SK-MEL-5 (cell line): ENCODE results near the gene CORO1C. TPM values are rescaled to one million over a fixed set of nuclear protein-coding genes. Genes with fewer than 3 reads are reported as not detected.
A peak's percentile ranks its signal among the peaks of the same experiment; 100 is the strongest.
"Not testable (repeated sequence)": the region's sequence is repeated elsewhere in the genome, so short reads cannot be mapped to it uniquely, and the experiment has no call there.

Experiments used
- DNase-seq: peaks from one replicate; pipeline ENCODE4 v3.0.0-alpha.2; 2016; ENCODE audit warnings: low read depth, low spot score
- in situ Hi-C: cut with HindIII; loops from 2 replicates; pipeline ENCODE4 v1.10.0; 2016; ENCODE audit warnings: low sequenced_read_pairs, high pct_unique_total_duplicates, low pct_unique_long_range_greater_than_20kb
- total RNA-seq: library from RNA; depleted of rRNA; stranded (reverse); fragments of >200 nt; shearing (Covaris generic); gene quantifications from 2 replicates; pipeline ENCODE4 v1.2.3, GENCODE V29; 2014

Gene CORO1C
- total RNA-seq, 1 experiment from 2014 or later = 156 TPM

DNA sequence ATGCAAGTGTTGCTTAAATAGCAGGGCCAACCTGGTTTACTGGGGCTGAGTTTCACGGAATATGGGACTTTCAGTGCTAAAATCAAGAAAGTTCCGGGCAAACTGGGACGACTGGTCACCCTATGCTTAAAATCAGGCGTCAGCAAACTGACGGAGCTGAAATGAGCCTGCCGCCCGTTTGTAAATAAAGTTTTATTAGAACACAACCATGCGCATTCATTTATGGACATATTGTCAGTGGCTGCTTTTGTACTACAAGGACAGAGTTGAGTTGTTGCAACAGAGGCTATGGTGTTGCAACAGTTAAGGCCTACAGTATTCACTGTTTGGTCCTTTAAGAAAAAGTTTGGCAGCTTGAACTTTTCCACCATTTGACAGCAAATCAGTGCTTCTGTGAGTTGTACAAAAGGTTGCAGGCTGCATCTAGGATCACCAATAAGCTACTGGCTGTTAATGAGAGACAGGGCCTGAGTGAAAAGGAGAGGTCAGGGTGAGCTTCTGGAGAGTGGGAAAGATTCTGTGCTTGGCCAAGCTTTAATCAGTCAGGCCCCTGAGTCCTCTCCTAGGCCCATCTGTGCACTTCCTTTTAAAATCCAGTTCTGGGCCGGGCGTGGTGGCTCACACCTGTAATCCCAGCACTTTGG, 111.0 kb downstream of the CORO1C start:
- in situ Hi-C loops = no loop called here
- DNase-seq = no peak

- in situ Hi-C loops = no loop called here
- DNase-seq = no peak
Measured at GRCh38 chr12:108619369-108620160, 111.8 kb downstream of the CORO1C start.

- in situ Hi-C loops, DNase-seq: not testable (repeated sequence)
Measured at GRCh38 chr12:108618953-108619274, 112.4 kb downstream of the CORO1C start.

DNA sequence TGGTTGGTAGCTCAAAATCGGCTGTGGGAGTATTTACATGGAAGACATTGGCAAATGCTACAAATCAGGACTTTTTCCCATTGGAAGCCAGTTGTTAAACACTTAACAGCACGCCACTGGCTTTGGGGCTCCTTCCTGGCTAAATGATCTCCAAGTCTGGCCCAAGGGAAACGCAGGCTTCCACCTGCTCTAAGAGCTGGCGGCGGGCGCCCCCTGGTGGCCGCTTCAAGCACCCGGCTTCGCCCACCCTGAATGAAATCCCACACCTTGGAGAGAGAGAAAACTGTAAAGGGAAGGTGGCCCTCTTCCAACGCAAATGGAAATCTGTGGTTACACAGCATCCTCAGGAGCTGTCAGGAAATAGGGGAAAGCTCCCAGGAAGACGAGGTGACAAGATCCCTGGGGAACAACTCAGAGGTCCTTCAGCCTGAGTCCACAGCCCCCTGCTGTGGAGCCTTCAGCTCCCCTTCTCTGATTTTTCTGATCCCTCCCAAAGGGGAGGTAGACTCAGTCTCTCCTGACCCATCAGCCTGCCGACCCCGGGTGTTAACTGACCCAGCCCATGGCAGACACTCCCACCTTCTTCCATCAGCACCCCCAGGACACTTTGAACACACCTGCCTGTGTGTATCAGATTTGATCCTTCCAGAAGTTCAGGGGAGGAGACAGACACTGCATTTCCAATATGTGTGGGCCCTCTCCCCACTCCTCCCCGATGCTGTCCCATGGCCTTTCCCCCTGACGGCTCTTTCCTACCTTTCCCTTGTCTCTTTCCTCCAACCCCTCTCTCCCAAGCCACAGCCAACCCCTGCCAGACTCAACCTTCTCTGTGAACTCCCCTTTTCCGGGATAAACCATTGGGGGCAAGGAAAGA, 113.0 kb downstream of the CORO1C start:
- in situ Hi-C loops = no loop called here
- peak; percentile 78 for DNase-seq

- in situ Hi-C loops = no loop called here
Measured at GRCh38 chr12:108616941-108617858, 114.1 kb downstream of the CORO1C start.

DNA sequence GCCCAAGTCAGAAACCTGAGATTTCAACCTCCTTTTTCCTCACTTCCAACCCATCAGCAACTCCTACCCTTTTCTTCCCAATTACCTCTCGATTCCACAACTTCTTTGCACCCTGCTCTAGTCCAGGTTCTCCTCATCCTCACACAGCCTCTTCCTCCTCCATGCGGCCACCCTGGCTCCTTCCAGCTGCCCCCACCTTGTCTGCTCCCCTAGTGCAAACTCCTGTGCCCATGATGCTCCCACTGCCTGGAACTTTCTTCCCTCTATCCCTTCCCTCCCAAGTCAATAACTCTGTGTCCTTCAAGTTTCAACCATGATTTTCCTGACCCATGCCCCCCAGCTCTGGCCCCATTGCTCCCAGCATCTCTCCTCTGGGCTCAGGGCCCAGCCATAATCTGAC, 115.0 kb downstream of the CORO1C start:
- in situ Hi-C loops = no loop called here
- DNase-seq = no peak

More at GRCh38 chr12:108616941-108617858, 114.1 kb downstream of the CORO1C start:
- DNase-seq = no peak

DNA sequence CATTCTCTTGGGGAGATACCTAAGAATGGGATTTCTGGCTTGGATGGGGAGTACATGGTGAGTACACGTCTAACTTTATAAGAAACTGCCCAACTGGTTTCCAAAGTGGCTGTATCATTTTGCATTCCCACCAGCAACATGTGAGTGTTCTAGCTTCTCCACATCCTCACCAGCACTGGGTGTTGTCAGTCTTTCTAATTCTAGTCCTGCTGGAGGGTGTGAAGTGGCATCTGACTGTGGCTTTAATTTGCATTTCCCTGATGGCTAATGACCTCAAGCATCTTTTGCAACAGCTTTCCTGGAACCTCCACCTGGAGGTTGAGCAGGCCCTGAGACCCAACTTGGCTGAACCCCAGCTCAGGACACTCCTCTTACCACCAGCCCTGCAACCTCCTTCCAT, 115.4 kb downstream of the CORO1C start:
- in situ Hi-C loops = no loop called here
- DNase-seq = no peak

DNA sequence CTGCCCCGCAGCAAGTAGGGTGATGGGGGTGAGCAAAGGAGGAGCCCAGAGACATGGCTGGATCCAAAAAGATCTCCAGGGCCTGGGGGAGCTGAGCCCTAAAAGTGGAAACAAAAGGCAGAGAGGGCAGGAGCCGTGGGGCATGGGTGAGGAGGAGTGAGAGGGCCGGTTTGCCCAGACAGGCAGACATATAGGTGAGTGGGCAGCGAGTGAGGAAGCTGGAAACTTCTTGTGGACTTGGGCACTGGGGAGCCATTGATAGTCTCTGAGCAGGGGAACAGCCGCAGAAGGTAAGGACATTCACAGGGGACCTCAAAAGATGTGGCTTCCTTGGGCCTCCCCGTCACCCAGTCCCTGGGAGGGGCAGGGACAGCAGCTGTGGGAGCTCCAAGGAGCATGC, 116.7 kb downstream of the CORO1C start:
- no peak for DNase-seq
- in situ Hi-C loops = no loop called here

GRCh38 chr12:108614041-108614440, 117.3 kb downstream of the CORO1C start:
- no peak for DNase-seq
- in situ Hi-C loops = no loop called here

DNA sequence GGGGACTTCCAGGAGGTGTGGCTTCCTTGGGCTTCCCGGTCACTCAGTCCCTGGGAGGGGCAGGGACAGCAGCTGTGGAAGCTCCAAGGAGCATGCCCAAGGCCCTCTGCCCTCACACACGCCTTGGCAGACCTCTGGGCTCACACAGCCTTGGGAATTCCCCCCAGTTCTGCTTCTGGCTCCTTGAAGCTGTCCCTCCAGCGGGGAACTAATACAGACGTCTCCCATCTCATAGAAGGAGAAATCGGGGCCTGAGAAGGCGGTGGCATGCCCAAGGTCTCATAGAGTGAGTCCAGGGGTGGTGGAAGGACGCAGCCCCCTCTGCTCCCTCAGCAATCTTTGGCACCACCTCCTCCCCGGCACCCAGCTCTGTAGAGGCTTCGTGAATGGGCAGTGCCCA, 117.8 kb downstream of the CORO1C start:
- in situ Hi-C loops = no loop called here
- DNase-seq = no peak

DNA sequence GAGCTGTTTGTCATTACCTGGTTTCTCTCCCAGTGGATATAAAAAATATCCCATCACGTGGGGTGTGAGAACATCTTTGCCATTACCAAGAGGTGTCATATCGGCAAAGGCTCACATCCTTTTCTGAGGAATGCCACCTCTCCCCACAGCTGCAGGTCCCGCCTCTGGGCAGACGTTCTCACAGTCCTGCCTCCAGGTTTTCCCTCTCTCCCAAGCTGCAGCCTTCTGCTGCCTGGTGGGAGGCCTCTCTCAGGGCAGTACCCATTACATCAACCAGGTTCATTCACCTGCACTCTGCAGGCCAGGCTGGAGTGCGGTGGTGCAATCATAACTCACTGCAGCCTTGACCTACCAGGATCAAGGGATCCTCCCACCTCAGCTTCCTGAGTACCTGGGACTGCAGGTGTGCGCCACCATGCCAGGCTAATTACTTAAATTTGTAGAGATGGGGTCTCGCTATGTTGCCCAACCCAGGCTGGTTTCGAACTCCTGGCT, 118.5 kb downstream of the CORO1C start:
- DNase-seq = no peak
- in situ Hi-C loops = no loop called here

- in situ Hi-C loops = no loop called here
- DNase-seq = peak; percentile 65
Measured at GRCh38 chr12:108611884-108612415, 119.4 kb downstream of the CORO1C start.

DNA sequence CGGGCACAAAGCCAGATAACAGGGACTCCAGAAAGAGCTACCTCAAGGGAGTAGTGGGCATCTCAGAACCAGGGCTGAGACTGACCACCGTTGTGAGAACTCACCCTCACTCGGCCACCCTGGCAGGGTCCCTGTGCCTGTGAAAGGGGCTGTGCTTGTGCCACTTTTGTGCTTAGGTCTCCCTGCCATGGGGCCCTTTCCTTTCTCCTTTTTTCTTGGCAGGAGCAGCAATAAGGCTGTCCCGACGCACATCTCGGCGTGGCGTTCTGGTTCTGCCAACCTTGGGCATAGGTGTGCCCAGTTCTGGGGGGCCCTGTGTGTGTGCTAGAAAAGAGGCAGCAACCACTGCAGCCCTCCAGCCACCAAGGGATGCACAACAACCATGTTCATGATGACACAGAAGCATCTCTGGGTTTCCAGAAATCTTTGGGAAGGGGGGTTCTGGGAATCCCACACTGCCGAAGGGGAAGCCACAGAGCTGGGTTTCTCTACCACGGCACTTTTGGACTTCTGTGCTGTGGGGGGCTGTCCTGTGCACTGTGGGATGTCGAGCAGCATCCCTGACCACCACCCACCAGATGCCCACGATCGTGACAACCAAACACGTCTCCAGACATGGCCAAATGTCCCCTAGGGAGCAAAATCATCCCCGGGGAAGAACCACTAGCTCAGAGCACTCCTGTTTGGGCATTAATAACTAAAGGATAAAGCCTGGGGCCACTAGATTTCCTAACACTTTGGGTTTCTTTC, 120.3 kb downstream of the CORO1C start:
- in situ Hi-C loops = no loop called here
- no peak for DNase-seq

DNA sequence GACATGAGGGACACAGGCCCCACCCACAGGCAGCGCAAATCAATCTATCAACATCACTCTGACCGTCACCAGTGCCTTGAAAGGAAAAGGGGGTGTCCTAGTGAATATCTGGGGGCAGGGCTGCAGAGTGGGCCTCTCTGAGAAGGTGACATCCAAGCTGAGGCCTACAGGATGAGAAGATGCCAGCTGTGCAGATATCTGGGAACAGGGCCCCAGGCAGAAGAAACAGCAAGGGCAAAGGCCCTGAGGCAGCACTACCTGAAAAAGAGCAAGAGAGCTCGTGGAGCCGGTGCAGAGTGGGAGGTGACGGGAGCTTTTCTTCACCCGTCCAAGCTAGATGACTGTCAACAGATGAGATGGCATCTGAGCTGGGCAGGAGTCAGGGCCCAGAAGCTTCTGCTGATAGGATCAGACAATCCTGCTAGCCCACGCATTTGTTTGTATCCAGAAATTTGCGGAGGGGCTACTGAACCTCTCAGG, 120.9 kb downstream of the CORO1C start:
- in situ Hi-C loops = no loop called here
- DNase-seq = no peak

GRCh38 chr12:108609537-108610335, 121.6 kb downstream of the CORO1C start:
- no peak for DNase-seq
- in situ Hi-C loops = no loop called here

DNA sequence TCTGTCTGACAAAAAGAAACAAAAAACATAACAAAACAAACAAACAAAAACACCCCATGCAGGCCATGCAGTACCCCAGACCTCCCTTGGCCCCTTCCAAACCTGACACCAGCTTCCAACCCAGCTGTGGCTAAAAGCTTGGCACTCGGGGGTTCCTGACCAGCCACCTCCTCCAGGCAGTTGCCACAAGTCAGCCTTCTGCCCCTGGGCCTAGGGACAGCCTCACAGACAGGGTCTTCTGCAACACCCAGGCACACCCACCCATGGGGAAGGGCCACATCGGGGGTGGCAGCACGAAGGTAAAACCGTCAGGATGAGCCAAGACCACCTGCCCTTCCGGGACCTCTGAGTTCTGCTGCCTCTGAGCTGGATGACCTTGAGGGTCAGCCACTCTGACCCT, 122.7 kb downstream of the CORO1C start:
- in situ Hi-C loops = no loop called here
- no peak for DNase-seq
